DLD1 (cell line): ENCODE data around the gene LTBP1.

ENCODE experiments used
- in situ Hi-C: cut with HindIII; loops from 2 replicates; pipeline ENCODE4 v1.10.0; 2017; ENCODE audit warnings: low sequenced_read_pairs

LTBP1 gene

GRCh38 chr2:33178209-33178608 is 231.5 kb downstream of the LTBP1 start:
- in situ Hi-C loops: no loop called here

- in situ Hi-C loops: no loop called here
Observed at GRCh38 chr2:33180915-33181314, 234.2 kb downstream of the LTBP1 start.

GRCh38 chr2:33181466-33181865 is 234.7 kb downstream of the LTBP1 start:
- in situ Hi-C loops: no loop called here

GRCh38 chr2:33184041-33184440 is 237.3 kb downstream of the LTBP1 start:
- in situ Hi-C loops: no loop called here

GRCh38 chr2:33186937-33187336 is 240.2 kb downstream of the LTBP1 start:
- in situ Hi-C loops: no loop called here

GRCh38 chr2:33188799-33189198 is 242.0 kb downstream of the LTBP1 start:
- in situ Hi-C loops: no loop called here

GRCh38 chr2:33190393-33190937 is 243.7 kb downstream of the LTBP1 start:
- in situ Hi-C loops: no loop called here

- in situ Hi-C loops: no loop called here
Observed at GRCh38 chr2:33195891-33196290, 249.1 kb downstream of the LTBP1 start.

- in situ Hi-C loops: no loop called here
Observed at GRCh38 chr2:33196700-33197099, 249.9 kb downstream of the LTBP1 start.

- in situ Hi-C loops: no loop called here
Observed at GRCh38 chr2:33197198-33197938, 250.6 kb downstream of the LTBP1 start.

GRCh38 chr2:33202641-33203522 is 256.1 kb downstream of the LTBP1 start:
- in situ Hi-C loops: no loop called here

GRCh38 chr2:33204945-33205344 is 258.2 kb downstream of the LTBP1 start:
- in situ Hi-C loops: no loop called here

GRCh38 chr2:33205693-33206434 is 259.1 kb downstream of the LTBP1 start:
- in situ Hi-C loops: no loop called here

GRCh38 chr2:33207151-33207740 is 260.5 kb downstream of the LTBP1 start:
- in situ Hi-C loops: no loop called here

- in situ Hi-C loops: no loop called here
Observed at GRCh38 chr2:33208400-33208799, 261.6 kb downstream of the LTBP1 start.

GRCh38 chr2:33209976-33210375 is 263.2 kb downstream of the LTBP1 start:
- in situ Hi-C loops: no loop called here

- in situ Hi-C loops: no loop called here
Observed at GRCh38 chr2:33210626-33211025, 263.9 kb downstream of the LTBP1 start.

- in situ Hi-C loops: no loop called here
Observed at GRCh38 chr2:33212151-33212550, 265.4 kb downstream of the LTBP1 start.

- in situ Hi-C loops: no loop called here
Observed at GRCh38 chr2:33213244-33213643, 266.5 kb downstream of the LTBP1 start.

GRCh38 chr2:33213648-33214047 is 266.9 kb downstream of the LTBP1 start:
- in situ Hi-C loops: no loop called here

GRCh38 chr2:33214436-33214835 is 267.7 kb downstream of the LTBP1 start:
- in situ Hi-C loops: no loop called here
